ENCODE results near the gene PIGP. TPM values are rescaled to one million over a fixed set of nuclear protein-coding genes. Genes with fewer than 3 reads are reported as not detected.

PIGP gene
- total and polyA plus RNA-seq, 2 of the 8 experiments (the other 6 are each of a cell fraction or from before 2014, with no cell fraction given) = 11.3 to 18.0 TPM

DNA sequence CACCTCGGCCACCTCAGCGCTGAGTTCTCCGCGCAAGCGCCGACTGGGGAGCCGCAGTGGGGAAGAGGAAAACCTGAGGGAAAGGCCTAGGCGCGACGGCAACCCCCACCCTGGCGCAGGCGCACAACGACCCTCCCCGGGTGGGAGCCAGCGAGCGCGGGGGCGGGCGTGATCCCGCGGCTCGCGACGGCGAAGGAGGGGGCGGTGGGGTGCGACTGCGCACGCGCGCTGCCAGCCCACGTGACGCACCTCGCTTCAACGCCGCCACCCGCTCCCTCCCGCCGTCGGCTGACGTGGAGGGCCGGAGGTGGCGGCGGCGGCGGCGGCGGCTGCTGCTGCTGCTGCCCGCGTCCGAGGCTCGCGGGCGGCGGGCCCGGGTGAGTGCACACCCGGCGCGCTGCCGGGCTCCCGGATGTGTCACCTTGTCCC is at the start of gene PIGP, which contains the start of gene TTC3 (continued):
- TF ChIP-seq CHD1 (IDR thresholded peaks at IDR 0.05; ENCODE audit: low read depth, low read length) (no peak), CREB1 (IDR thresholded peaks at IDR 0.05) (peak; percentile 67; the same call in 1 of the 2 replicates), KDM1A (IDR thresholded peaks at IDR 0.05; ENCODE audit: borderline replicate concordance, low read length) (no peak), SIRT6 (IDR thresholded peaks at IDR 0.05; ENCODE audit: low read length) (no peak), TAF1 (IDR thresholded peaks at IDR 0.05; ENCODE audit: low read depth, low read length) (peak; percentile 66), BRCA1 (IDR thresholded peaks at IDR 0.05; ENCODE audit: low read depth, low read length) (peak; percentile 33; the same call in 1 of the 2 replicates), SP4 (IDR thresholded peaks at IDR 0.05; ENCODE audit: low read length) (no peak), NRF1 (IDR thresholded peaks at IDR 0.05; ENCODE audit: low read depth, low read length) (peak; percentile 57), CEBPB (IDR thresholded peaks at IDR 0.05; ENCODE audit: low read depth, low read length) (no peak), HDAC2 (IDR thresholded peaks at IDR 0.05; ENCODE audit: borderline replicate concordance in 1 of 2, low read depth in 2 of 2, low read length in 2 of 2) (no peak), SRF (IDR thresholded peaks at IDR 0.05; ENCODE audit: low read depth, low read length) (no peak), CHD2 (IDR thresholded peaks at IDR 0.05; ENCODE audit: low read length) (peak; percentile 37; the same call in 1 of the 2 replicates), MAFK (IDR thresholded peaks at IDR 0.05; ENCODE audit: low read depth, low read length) (no peak), ASH2L (IDR thresholded peaks at IDR 0.05; ENCODE audit: low read length) (peak; percentile 17), BACH1 (IDR thresholded peaks at IDR 0.05; ENCODE audit: low read length) (peak; percentile 76; the same call in 1 of the 2 replicates), TBP (IDR thresholded peaks at IDR 0.05; ENCODE audit: low read depth, low read length) (peak; percentile 22; the same call in 1 of the 2 replicates), CBX5 (IDR thresholded peaks at IDR 0.05; ENCODE audit: low read depth, low read length) (no peak), ZNF274 (IDR thresholded peaks at IDR 0.05; ENCODE audit: borderline replicate concordance, extremely low read depth, low read length) (no peak), EGR1 (IDR thresholded peaks at IDR 0.05; ENCODE audit: borderline replicate concordance, low read depth, low read length) (peak; percentile 99)
- TF ChIP-seq, protein P1, sequence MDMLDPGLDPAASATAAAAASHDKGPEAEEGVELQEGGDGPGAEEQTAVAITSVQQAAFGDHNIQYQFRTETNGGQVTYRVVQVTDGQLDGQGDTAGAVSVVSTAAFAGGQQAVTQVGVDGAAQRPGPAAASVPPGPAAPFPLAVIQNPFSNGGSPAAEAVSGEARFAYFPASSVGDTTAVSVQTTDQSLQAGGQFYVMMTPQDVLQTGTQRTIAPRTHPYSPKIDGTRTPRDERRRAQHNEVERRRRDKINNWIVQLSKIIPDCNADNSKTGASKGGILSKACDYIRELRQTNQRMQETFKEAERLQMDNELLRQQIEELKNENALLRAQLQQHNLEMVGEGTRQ (IDR thresholded peaks at IDR 0.05; ENCODE audit: low read length) = peak; percentile 92
- TF ChIP-seq, protein P2, sequence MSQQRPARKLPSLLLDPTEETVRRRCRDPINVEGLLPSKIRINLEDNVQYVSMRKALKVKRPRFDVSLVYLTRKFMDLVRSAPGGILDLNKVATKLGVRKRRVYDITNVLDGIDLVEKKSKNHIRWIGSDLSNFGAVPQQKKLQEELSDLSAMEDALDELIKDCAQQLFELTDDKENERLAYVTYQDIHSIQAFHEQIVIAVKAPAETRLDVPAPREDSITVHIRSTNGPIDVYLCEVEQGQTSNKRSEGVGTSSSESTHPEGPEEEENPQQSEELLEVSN (IDR thresholded peaks at IDR 0.05) = peak; percentile 64; the same call in 1 of the 2 replicates
- TF ChIP-seq, protein P3, sequence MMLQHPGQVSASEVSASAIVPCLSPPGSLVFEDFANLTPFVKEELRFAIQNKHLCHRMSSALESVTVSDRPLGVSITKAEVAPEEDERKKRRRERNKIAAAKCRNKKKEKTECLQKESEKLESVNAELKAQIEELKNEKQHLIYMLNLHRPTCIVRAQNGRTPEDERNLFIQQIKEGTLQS (IDR thresholded peaks at IDR 0.05; ENCODE audit: insufficient read depth, low read depth, low read length) = peak; percentile 68; the same call in 1 of the 2 replicates

All from H1 (cell line).